Activated CD8-positive, alpha-beta memory T cell treated with anti-CD3 and anti-CD28 coated beads, Interleukin-2, amount 50 U/mL, for 1 hour (primary cell): ENCODE data around the gene CYP2C8.
"Not testable (repeated sequence)": the region's sequence is repeated elsewhere in the genome, so short reads cannot be mapped to it uniquely, and the experiment has no call there.

Experiments used
- DNase-seq: peaks from one replicate; pipeline ENCODE4 v3.0.0-alpha.2; 2020; ENCODE audit errors: extremely low read depth

Gene CYP2C8

DNA sequence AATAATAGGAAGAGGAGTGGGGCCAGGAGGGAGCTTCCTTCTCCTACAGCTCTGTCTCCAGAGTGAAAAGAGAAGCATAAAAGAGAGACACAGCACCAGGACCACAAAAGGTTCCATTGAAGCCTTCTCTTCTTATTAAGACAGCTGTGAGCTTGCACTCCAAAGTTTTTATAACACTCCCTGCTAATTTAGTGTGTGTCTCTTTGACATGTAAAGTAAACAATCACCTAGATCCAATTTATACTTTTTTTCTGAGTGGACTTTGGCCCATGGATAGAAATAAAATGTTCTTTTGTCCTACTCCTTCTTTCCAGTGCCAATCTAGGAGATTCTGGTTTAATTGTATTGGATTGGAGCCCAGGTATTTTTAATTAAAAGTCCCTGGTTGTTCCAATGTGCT, at the start of gene CYP2C8:
Gene CYP2C8 (minus strand): TSS at position 212 of the 400 bp plus-strand sequence. CDS start 95 bp downstream, at position 117.
- no peak for DNase-seq

DNA sequence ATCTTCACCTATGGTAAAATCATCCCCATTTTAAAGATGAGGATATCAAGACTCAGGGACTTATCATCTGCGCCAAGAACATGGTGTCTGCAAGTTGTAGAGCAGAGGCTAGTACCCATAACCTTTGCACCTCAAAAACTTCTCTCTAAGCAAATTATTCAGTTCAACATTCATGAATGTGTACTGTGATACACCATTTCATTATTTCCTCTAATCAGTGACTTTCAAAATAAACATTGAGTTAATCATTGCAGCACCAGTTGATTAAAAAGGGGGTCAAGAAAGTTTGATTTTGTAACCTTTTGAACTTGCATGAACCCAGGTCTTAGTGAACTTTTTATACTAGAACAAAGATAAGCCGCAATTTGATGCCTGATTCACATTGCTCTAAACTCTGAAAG, 47.6 kb upstream of the CYP2C8 start:
- no peak for DNase-seq

- not testable (repeated sequence) for DNase-seq
These were observed 41.5 kb upstream of the CYP2C8 start for GRCh38 chr10:95110823-95111222.

DNA sequence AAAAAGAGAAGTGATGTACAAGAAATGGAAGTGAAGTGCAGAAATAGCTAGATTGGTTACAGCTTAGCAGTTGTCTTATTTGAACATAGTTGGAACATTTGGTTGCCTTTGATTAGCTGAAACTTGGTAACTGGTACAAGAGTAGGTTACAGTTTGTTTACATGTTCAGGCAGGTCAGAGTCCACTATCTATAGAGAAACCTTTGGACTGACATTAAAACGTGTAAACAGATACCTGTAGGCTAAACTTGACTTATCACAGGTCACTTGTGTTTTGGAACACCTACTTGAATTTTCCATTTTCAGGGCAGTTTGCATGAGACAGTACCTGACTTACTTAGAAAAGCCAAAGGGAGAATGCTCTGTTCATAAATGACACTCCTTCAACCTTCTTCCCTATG, 28.5 kb upstream of the CYP2C8 start:
- DNase-seq = no peak

DNA sequence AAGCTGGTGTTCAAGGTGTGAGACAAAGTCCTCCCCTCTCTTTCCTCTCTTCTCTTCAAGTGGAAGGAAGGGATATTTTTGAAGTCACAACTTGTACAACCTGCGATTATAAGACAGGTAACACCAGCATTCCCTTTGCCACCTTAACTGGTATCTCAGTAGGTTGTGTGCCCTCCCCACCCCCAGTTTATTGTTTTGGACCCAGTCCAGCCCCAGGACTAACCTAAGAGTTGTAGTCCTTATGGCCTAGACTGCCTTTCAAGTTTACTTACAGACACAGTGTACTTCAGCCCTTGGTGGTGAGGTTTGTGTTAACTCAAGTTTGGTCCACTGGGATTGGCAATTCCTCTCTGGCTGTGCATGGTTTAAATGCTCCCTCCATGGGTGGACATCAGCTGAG, 26.8 kb upstream of the CYP2C8 start:
- no peak for DNase-seq

DNA sequence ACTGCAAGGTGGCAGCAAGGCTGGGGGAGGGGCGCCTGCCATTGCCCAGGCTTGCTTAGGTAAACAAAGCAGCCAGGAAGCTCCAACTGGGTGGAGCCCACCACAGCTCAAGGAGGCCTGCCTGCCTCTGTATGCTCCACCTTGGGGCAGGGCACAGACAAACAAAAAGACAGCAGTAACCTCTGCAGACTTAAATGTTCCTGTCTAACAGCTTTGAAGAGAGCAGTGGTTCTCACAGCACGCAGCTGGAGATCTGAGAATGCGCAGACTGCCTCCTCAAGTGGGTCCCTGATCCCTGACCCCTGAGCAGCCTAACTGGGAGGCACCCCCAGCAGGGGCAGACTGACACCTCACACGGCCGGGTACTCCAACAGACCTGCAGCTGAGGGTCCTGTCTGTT, 10.3 kb upstream of the CYP2C8 start:
- DNase-seq = not testable (repeated sequence)

GRCh38 chr10:95077556-95077955, 8.3 kb upstream of the CYP2C8 start:
- DNase-seq = no peak

- DNase-seq = no peak
These were observed 1.9 kb upstream of the CYP2C8 start for GRCh38 chr10:95071107-95071660.

GRCh38 chr10:95064125-95064524, 5.2 kb downstream of the CYP2C8 start:
- DNase-seq = not testable (repeated sequence)

DNA sequence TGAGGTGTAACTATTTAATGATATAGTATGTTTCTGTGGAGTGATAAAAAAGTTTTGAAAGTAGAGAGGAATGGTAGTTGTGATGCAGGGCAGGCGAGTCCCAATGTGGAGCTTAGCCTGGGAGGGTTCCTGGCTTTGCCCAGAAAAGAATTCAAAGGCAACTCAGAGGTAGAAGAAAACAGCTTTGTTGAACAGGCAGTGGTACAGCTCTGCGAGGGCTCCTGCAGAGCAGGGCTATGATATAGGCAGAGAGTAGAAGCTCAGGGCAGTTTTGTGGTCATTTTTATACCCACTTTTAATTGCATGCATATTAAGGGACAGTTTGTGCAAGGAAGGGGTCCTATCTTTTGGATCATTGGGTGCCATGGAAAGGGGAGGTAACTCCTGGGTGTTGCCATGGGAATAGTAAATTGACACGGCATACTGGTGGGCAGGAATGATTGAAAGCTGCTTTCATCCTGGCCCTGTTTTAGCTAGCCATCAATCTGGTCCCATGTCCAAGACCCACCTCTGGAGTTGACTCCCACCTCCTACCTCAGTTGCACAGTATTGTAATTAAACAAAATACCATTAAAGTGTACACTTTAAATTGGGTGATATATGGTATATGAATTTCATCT, 12.4 kb downstream of the CYP2C8 start:
- no peak for DNase-seq

DNA sequence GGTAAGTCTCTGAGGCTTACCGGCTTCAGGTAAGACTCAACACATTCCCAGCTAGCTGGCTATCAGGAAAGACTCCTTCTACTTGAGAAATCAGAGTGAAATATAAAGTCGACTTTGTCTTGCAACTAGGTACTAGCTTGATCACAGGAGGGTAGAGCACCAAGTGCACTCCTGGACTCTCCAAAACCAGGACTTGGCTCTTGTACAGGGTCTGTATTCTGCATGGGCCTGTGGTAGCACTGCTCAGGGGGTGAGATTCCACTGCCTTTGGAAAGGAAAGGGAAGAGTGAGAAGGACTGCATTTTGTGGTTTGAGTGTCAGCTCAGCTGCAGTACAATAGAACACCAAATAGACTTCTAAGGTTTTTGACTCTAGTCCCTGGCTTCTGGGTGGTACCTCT, 19.4 kb downstream of the CYP2C8 start:
- DNase-seq = no peak

- DNase-seq = no peak
These were observed 21.1 kb downstream of the CYP2C8 start for GRCh38 chr10:95048206-95048605.

GRCh38 chr10:95039281-95039680, 30.0 kb downstream of the CYP2C8 start:
- no peak for DNase-seq

GRCh38 chr10:95035332-95036295, 33.7 kb downstream of the CYP2C8 start:
- DNase-seq = no peak

DNA sequence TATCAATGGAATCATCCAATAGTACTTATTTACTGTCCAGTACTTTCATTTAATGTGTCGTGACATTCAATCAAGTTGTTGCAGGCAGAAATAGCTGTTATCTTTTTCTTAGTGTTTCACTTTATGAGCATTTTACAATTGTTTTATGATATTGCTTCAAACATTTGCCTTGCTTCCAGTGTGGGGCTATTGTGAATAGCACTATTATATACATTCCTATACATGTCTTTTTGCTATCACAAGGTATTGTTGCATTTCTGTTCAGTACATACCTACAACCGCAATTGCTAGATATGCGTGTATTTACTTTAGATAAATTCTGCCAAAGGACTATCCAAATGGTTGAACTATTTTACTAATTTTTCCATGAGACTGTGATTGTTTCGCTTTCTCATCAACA, 34.9 kb downstream of the CYP2C8 start:
- no peak for DNase-seq

- DNase-seq = no peak
These were observed 37.6 kb downstream of the CYP2C8 start for GRCh38 chr10:95031656-95032055.

- DNase-seq = no peak
These were observed 42.8 kb downstream of the CYP2C8 start for GRCh38 chr10:95026461-95026860.

DNA sequence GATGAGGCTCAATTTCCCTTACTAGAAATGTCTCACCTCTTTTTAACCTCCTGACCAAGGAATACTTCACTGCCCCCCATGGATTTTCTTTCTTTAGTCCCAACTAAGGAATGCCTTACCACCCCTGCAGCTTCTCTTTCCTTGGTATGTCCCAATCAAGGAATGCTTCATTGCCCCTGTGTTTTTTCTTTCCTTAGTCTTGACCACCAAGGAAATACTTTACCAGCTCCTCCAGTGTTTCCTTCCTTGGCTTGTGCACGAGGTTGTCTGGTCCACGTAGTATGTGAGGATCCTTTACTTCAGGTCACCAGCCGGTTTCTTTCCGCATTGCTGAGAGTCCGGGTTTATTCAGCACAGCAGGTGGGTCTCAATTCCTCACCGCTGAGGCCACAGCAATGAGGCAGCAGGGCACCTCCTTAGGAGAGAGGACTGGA, 71.5 kb downstream of the CYP2C8 start:
- no peak for DNase-seq

- no peak for DNase-seq
These were observed 76.5 kb downstream of the CYP2C8 start for GRCh38 chr10:94992811-94993210.

DNA sequence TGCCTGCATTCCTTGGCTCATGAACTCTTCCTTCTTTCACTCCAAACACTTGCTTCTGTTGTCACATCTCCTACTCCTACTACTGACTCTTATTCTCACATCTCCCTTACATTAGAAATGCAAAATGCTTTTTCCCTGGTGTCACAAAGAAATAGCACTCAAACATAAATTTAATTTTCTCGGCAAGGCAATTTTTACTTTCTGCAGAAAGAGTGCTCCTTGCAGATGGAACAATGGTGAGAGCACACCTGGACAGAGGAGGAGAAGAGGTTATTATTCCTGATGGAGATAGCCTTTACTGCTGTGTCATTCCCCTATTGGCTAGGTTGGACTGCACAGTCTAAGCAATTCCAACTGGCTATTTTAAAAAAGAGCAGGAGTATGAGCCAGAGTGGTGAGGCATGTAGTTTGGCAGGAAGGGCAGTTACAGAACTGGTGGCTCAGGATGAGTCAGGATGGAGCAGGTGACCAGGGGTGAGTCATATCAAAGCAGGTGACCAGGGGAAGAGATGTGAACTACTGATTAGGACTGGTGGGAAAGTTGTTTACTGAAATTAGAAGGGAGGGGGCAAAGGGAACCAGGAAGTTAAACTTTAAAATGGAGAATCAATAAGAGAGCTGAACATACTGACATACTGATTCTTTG, 77.9 kb downstream of the CYP2C8 start:
- DNase-seq = no peak

DNA sequence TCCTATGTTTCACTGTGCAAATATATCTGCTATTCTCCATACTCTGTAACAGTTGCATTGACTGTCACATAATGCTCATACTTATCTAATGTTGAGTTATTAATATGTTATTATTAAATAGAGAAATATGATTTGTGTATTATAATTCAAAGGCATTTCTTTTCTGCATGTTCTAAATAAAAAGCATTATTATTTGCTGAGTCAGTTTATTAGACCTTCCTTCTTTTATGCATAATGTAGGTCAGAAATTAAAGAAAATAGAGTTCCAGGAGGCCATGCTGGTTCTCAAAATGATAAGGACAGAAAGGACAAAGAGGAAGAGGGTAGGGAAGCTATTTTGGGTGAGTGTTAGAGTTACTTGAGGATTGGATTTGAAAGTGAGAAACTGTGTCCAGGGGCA, 80.1 kb downstream of the CYP2C8 start:
- no peak for DNase-seq
